GM21717 (cell line): ENCODE measurements around the gene DUOXA2.

ENCODE experiments used
- ATAC-seq: cut with Tn5 transposase; IDR thresholded peaks from one replicate; pipeline ENCODE4 v1.9.1; 2021; ENCODE audit warnings: mild to moderate bottlenecking, moderate library complexity; ENCODE audit not compliant: unreplicated experiment

Gene DUOXA2

DNA sequence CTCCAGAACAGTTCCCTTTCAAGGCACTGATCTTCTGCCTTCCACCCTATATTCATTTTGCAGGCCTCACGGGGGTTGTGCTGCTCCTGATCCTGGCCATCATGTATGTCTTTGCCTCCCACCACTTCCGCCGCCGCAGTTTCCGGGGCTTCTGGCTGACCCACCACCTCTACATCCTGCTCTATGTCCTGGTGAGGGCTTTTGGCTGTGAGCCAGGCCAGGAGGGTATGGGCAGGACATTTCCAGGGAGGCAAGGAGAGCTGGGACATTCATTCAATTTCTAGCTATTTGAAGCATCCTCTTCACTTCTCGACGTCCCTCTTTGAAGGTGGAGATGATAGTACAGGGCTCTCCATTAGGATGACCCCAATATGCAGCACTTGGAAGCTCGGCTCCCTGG lies 41.6 kb downstream of the DUOXA2 start:
- ATAC-seq: no peak

DNA sequence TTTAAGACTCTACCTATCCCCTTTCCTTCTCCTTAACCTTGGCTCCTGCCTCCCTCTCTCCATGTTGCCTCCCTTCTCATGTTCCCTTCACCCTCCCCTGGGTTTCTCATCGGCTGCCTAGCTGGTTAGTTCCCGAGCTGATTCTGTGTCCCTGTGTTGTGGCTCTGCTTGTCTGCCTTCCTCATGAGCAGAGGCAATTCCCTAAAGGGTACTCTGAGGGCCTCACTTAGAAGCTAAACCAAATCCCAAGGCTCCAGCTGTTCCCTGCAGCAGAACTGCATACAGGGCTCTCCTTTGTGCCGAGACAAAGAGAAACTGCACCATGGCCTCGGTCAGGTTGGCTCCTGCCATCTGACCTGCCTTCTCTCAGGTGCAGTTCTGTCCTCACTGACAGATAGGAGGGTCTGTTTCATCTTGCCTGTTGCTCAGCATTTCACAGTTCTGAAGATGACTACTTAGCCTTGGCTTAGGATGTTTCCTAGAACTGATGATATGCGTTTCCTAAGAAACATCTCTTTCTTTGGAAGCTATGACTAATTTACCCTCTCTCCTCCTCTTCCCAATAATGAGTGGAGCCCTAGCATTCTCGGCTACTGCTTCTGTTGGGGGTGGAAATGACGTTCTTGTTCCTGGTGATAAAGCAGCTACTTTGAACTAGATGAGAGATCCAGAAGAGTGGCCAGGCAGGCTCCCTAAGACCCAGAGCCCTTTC lies 42.8 kb downstream of the DUOXA2 start:
- ATAC-seq: no peak

DNA sequence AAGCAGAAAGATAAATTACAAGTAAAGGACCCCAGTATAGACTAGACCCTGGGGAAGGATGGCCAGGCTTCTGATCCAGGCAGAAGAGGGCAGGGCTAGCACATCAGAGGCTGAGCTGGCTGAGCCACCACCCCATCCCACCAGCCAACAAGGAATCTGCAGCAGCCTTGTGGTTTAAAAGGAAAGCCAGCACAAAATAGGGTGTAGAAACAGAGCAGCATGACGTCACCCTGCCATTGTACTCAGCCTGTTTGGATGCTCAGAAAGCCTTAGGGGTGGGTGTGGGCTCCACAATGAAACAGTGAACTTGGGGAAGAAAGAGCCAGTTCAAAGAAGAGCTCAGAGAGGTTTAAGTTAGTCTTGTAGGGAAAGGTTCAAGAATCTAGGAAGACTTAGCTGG lies 43.8 kb downstream of the DUOXA2 start:
- no peak for ATAC-seq

DNA sequence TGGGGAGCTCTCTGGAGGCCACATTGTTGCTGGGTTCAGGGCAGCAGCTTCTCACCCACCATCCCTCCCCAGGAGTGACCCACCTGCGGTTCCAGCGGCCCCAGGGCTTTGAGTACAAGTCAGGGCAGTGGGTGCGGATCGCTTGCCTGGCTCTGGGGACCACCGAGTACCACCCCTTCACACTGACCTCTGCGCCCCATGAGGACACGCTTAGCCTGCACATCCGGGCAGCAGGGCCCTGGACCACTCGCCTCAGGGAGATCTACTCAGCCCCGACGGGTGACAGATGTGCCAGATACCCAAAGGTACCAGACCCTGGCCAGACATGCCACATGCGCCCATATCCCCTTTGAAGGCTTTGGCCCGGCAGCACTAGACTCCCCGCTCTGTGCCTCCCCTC lies 47.5 kb downstream of the DUOXA2 start:
- ATAC-seq: no peak

DNA sequence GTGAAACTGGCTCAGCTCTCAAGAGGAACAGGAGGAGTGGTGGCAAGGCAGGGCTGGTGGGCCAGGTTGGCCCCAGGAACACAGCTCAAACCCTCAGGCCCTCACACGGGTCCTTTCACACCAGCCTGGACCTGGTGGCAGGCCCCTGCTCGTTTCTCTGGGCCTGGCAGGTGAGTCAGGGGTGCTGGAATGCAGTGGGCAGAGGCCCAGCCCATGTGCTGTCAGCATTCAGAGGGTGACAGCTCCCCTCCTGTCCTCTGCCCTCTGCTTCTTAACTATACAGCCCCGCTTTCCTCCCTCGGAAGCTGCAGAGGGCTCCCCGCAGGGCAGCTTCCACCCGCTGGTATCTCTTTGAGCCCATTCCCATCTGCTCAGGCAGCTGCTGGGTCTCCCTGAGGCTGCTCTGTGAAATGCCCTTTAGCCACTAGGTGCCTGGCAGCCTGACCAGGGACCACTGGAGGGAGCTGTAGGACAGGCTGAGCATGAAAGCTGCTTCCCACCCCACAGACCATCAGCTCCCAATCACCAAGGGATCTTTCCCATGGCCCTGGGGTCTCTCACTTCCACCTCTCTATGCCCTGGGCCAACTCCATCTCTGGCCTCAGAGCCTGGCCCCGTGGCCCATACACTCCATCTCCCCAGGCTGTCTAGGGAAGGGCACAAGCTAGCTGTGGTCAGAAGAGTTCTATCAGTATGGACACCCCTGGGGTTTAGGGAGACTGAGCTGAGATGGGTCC lies 48.8 kb downstream of the DUOXA2 start:
- no peak for ATAC-seq

DNA sequence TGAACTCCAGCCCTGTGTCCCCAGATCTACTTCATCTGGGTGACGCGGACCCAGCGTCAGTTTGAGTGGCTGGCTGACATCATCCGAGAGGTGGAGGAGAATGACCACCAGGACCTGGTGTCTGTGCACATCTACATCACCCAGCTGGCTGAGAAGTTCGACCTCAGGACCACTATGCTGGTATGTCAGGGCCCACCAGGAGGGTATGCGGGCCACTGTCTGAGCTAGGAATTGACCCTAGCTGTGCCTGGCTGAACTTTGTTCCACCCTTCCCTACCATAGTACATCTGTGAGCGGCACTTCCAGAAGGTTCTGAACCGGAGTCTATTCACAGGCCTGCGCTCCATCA lies 49.4 kb downstream of the DUOXA2 start:
- no peak for ATAC-seq

DNA sequence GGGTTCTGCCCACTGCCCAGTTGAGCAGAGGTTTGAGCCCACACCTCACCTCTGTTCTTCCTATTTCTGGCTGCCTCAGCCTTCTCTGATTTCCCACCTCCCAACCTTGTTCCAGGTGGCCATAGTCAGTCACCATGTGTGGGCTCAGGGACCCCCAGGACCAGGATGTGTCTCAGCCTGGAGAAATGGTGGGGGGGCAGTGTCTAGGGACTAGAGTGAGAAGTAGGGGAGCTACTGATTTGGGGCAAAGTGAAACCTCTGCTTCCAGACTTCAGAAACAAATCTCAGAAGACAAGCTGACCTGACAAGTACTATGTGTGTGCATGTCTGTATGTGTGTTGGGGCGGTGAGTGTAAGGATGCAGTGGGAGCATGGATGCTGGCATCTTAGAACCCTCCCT lies 50.8 kb downstream of the DUOXA2 start:
- ATAC-seq: no peak

DNA sequence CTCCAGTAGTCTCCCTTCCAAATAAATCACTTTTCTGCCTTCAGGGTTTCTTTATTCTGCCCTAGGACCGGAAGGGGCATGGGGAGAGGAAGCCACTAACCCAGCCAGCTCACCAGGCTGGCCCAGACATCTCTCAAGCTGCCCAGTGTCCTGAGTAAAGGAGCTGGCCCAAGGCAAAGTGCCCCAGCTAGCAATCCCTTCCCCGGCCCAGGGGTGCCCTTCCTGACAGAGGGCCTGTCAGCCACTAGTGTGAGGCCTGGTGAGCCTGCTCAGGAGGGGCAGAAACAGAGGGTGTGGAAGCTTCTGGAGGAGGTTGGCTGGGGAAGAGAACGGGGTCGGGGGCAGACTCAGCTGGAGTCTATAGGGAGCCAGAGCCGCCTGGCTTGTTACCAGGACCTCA lies 51.4 kb downstream of the DUOXA2 start:
- no peak for ATAC-seq

DNA sequence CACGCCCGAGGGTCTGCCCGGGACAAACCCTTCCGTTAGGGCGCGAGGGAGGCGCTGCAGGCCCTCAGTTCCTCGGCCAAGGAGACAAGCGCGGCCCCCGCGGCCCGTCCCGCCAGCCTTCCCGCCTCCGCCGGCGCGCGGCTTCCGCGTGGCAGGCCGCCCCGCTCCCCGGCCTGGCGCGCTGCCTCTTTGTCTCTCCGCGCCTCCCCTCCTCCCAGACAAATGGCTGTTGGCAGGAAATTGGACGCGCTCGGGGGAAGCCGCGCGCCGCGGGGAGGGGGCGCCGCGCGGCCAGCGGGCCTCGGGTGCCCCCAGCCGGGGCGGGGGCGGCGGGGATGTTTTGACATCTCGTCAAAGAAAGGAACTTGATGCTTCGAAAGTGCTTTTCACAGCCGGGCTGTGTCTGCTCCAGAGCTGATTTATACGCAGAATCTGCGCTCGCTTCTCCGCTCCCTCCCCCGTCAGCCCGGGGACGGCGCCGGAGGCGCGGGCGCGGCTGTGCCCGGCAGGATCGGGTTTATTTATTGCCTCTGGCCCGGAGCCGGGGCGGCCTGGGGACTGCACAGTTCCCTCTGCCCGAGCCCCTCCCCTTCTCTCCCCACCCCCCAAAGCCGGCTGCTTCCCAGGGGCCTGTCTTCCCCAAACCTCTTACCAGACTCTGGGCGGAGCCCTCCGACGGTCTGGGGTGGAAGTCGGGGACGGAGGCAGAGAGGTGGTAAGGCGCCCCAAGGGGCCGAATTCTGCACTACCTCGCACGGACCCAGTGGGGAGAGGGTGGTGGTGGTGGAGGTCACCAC lies 52.9 kb downstream of the DUOXA2 start:
- peak; percentile 91 for ATAC-seq

DNA sequence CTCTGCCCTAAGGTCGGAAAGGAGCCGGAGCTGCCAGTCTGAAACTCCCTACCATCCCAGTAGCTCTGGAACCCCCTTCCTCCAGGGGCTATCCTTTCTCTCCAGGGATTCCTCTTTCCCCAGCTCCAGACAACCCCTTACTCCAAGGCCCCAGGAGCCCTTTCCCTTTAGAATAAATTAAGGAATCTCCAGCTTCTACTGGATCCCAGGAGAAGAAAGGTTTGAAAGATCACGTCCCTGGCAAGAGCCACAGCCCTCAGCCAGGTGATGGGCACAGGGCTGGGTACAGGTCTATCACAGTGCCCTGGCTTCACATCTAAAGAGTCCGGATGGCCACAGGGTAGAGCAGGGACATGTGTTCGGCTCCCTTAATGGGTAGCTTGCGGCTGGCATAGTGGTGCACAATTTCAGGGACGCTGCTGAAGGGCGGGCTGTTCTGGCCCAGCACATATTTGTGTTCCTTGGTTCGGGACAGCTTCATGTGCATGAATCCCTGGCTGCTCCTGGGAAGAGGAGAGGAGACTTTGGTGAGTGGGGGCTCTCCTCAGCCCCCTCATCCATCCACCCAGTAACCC lies 53.6 kb downstream of the DUOXA2 start:
- no peak for ATAC-seq
